GM23338 (cell line): Measurements from ENCODE around the gene LEFTY2. TPM values are rescaled to one million over a fixed set of nuclear protein-coding genes. Genes with fewer than 3 reads are reported as not detected.

ENCODE experiments used
- CREB1 ChIP-seq: fragments of 250-450 bp; sonication (Bioruptor Pico); IDR thresholded peaks from 2 replicates; pipeline ENCODE4 v1.5.0; 2020; ENCODE audit warnings: low read depth, mild to moderate bottlenecking, moderate library complexity
- ETS1 ChIP-seq: IDR thresholded peaks from 2 replicates; pipeline ENCODE4 v1.6.1; 2016; ENCODE audit warnings: antibody characterized with exemption
- EZH2 ChIP-seq: fragments of 200-600 bp; sonication (generic); IDR thresholded peaks from one replicate; pipeline ENCODE4 v1.8.0; 2017; ENCODE audit warnings: antibody characterized with exemption, mild to moderate bottlenecking, low read depth; ENCODE audit not compliant: unreplicated experiment
- EZH2phosphoT487 ChIP-seq: fragments of 200-600 bp; sonication (generic); IDR thresholded peaks from one replicate; pipeline ENCODE4 v1.8.1; 2018; ENCODE audit warnings: antibody characterized with exemption; ENCODE audit not compliant: unreplicated experiment
- JUNB ChIP-seq: IDR thresholded peaks from one replicate; pipeline ENCODE4 v1.6.1; 2016; ENCODE audit warnings: antibody characterized with exemption; ENCODE audit not compliant: unreplicated experiment
- NANOG ChIP-seq: IDR thresholded peaks from 2 replicates; pipeline ENCODE4 v1.6.1; 2016; ENCODE audit warnings: antibody characterized with exemption, borderline replicate concordance
- STAT1 ChIP-seq: IDR thresholded peaks from one replicate; pipeline ENCODE4 v1.6.1; 2016; ENCODE audit warnings: antibody characterized with exemption; ENCODE audit not compliant: unreplicated experiment
- ZNF114 ChIP-seq: fragments of 250-450 bp; sonication (Bioruptor Pico); IDR thresholded peaks from 2 replicates; pipeline ENCODE4 v1.5.0; 2020; ENCODE audit warnings: mild to moderate bottlenecking, moderate library complexity
- ZNF331 ChIP-seq: fragments of 250-450 bp; sonication (Bioruptor Pico); IDR thresholded peaks from 2 replicates; pipeline ENCODE4 v1.5.0; 2020; ENCODE audit warnings: low read depth, mild to moderate bottlenecking, moderate library complexity
- ZNF462 ChIP-seq: fragments of 250-450 bp; sonication (Bioruptor Pico); IDR thresholded peaks from 2 replicates; pipeline ENCODE4 v1.5.0; 2020; ENCODE audit warnings: mild to moderate bottlenecking, moderate library complexity
- polyA plus RNA-seq: library from polyadenylated mRNA; unstranded; fragments of >200 nt; fragmentation: Nextera tagmentation; extraction: Ambion mirVana; gene quantifications from 2 replicates; pipeline ENCODE4 v1.2.1, GENCODE V29; 2016
- total RNA-seq: library from RNA; depleted of rRNA; stranded (reverse); fragments of >200 nt; shearing (Covaris generic); gene quantifications from 2 replicates; pipeline ENCODE4 v1.2.3, GENCODE V29; 2014

The LEFTY2 gene
- total and polyA plus RNA-seq, 2 experiments from 2014 or later, result 8.3 to 12.4 TPM

DNA sequence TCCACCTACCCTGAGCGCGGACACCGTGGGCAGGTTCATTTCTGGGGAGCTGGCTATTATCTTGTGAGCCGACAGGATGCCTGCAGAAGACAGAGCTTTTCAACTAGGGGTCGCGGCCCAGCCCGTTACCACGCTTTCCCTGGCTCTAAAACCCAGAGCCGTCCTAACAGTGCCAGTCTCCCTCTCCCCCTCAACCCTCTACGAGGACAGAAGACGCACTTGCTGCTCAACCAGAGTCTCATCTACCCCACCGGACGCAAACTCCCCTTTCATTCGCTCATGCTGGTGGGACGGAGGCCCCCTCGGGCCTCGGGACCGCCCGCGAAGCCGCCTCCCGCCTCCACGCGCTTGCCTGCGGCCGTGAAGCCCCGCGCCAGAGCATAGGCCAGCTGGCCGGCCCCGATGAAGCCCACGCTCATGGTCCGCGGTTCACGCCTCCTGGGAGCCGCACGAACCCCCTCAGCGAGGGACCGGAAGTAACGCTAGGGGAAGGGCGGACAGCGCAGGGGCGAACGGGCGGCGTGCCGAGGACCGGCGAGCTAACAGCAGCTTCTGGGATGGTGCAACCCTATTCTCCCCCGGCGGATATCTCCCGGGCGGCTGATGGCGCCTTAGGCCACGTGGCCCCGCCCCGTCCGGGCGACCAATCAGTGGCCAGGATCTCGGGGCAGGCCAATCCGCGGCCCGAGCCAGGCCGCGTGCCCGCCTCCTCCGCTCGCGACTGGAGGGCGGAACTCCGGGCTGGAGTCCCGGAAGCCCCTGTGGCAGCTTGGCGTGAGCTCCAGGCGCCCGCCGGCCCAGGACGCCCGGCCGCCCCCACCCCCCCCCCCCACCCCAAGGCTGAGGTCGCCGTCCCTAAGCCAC, 17.1 kb downstream of the LEFTY2 start, which contains the start of gene PYCR2 (continued):
- TF ChIP-seq ZNF462 (CRISPR knock-in tag), result no peak
- no peak; the same call in 1 of the 2 replicates for TF ChIP-seq NANOG
- TF ChIP-seq JUNB, result no peak
- TF ChIP-seq ZNF331, result no peak
- TF ChIP-seq ETS1, result peak; percentile 58
- no peak for TF ChIP-seq EZH2phosphoT487
- peak; percentile 56 for TF ChIP-seq CREB1 (CRISPR knock-in tag)
- TF ChIP-seq ZNF114, result no peak
- no peak for TF ChIP-seq STAT1
- TF ChIP-seq EZH2, result no peak
